ENCODE data around the gene CDSN.

The CDSN gene

DNA sequence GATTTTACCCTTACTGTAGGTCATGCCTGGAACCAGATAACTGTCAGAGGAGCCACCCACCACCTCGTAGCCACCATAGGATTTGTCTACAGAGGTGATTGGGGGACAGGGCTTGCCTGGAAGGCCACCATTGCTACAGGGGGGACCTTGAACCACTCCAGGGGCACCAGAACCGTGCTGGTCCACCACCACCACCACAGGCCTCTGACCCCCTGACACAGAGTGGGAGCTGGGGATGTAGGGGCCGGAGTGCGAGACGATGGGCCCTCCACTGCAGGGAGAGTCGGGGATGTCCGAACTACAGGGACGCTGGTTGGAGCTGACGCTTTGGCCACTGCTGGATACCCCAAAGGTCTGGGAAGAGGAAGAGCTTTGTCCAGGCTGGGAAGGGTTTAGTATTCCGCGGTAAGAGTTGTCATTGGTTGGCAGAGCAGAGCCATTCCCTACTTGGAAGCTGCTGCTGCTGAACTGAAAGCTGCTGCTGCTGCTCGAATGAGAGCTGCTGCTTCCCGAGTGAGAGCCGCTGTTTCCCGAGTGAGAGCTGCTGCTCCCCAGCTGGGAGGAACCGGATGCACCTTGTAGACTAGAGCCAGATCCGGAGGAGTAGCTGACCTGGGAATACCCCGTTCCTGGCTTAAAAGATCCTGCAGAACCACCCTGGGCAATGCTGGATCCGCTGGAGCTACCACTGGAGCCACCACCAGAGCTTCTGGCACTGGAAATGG lies 3.4 kb downstream of the CDSN start:
- no peak for DNase-seq (ENCODE audit: low spot score)

- DNase-seq (ENCODE audit: low spot score) = no peak
Observed at GRCh38 chr6:31115941-31116560, 4.2 kb downstream of the CDSN start.

- DNase-seq (ENCODE audit: low spot score) = peak; percentile 39
Observed at GRCh38 chr6:31114970-31115849, 5.0 kb downstream of the CDSN start.

GRCh38 chr6:31114541-31114878 lies 5.7 kb downstream of the CDSN start, which contains the start of gene PSORS1C1:
PSORS1C1 (plus strand) TSS chr6:31114800; CDS start chr6:31129633, 14,833 bp downstream.
- no peak for DNase-seq (ENCODE audit: low spot score)

GRCh38 chr6:31113861-31114540 lies 6.2 kb downstream of the CDSN start:
- no peak for DNase-seq (ENCODE audit: low spot score)

DNA sequence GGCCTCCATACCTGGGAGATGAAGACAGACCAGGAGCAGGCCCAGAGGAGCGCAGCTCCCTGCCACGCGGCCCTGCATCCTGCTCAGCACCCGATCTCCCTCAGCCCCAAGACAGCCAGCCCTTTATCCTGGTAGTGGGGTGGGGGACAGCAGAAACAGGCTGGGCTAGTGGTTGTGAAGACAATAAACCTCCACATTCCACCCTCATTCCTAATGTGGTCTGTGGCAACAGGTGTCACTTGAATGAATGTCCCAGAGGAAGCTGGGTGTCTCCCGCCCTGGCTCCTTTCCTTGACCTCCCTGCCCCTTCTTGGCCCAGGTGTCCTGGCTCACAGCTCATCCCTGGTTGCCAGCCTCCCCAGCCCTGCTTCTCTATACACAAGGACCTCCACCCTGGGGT lies 7.8 kb downstream of the CDSN start, which contains the start of gene C6orf15:
TSS of gene C6orf15 (minus strand) at position 98 of the 400 bp plus-strand sequence. CDS start at position 78, 20 bp downstream.
- DNase-seq (ENCODE audit: low spot score) = no peak

DNA sequence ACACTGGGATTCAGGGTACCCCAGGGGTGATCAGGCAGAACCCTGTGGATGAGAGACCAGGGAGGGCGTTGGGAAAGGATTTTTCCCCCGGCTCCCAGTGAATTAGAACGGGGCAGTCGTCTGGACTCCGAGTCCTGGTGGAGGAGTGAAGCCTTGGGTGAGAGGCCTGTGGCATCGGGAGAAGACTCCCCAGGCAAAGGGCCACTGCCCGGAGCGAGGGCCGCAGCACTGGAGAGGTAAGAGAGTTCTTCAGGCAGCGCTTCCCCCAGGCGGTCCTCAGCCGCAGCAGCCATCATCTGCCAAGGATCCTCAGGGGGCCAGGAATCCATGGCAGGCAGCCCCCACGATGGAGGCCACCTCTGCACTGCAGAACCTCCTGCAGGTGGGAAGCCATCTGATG lies 8.5 kb downstream of the CDSN start:
- DNase-seq (ENCODE audit: low spot score) = no peak

- no peak for DNase-seq (ENCODE audit: low spot score)
Observed at GRCh38 chr6:31110825-31111582, 9.2 kb downstream of the CDSN start.

GRCh38 chr6:31107052-31107451 lies 13.2 kb downstream of the CDSN start:
- no peak for DNase-seq (ENCODE audit: low spot score)

- no peak for DNase-seq (ENCODE audit: low spot score)
Observed at GRCh38 chr6:31103136-31103535, 17.1 kb downstream of the CDSN start.

DNA sequence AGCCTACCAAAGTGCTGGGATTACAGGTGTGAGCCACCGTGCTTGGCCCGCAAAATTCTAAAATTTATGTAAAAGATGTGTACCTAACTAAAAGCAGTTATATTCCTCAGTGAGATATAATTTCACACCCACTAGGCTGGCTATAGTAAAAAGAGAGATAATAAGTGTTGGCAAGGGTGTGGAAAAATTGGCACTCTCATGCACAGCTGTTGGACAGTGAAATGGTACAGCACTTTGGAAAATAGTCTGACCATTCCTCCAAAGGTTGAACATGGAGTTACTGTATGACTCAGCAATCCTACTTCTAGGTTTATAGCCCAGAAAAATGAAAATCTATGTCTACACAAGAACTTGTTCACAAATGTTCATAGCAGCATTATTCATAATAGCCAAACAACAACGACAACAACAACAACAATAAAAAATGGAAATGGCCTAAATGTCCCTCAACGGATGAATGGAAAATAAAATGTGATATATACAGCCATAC lies 21.8 kb downstream of the CDSN start:
- no peak for DNase-seq (ENCODE audit: low spot score)

GRCh38 chr6:31096656-31097055 lies 23.6 kb downstream of the CDSN start:
- no peak for DNase-seq (ENCODE audit: low spot score)

DNA sequence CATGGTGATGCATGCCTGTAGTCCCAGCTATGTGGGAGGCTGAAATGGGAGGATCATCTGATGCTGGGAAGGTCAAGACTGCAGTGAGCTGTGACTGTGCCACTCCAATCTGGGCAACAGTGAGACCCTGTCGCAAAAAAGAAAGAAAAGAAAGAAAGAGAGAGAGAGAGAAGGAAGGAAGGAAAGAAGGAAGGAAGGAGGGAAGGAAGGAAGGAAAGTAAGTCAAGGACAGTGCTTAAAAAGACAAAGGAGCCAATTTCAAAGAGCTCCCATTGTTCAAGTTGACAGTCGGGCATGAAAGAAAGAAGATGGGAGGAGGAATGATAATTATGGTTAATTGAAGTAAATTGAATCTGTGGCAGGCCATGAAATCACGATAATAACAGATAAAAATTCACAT lies 24.0 kb downstream of the CDSN start:
- no peak for DNase-seq (ENCODE audit: low spot score)

- peak; percentile 96 for DNase-seq (ENCODE audit: low spot score)
Observed at GRCh38 chr6:31094389-31094881, 25.8 kb downstream of the CDSN start.

DNA sequence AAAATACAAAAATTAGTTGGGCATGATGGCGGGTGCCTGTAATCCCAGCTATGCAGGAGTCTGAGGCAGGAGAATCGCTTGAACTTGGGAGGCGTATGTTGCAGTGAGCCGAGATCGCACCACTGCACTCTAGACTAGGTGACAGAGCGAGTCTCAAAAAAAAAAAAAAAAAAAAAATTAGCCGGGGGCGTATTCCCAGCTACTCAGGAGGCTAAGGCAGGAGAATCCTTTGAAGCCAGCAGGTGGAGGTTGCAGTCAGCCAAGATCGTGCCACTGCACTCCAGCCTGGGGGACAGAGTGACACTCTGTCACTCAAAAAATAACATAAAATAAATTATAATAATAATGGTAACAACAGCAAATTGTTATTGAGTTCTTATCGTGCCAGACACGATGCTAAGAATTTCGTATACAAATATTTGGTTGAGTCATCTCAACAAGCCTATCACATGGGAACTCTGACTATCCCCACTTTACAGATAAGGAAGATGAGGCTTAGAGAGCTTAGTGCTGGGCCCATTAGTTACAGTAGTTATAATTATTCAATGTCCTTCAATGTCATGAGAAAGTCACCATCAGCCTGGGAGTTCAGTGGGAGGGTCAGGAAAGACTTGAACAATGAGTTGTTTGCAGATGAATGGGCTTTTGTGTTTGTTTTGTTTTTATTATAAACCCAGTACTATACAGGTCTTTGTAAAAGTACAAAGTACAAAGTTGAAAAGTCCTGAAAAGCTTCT lies 27.3 kb downstream of the CDSN start:
- no peak for DNase-seq (ENCODE audit: low spot score)

DNA sequence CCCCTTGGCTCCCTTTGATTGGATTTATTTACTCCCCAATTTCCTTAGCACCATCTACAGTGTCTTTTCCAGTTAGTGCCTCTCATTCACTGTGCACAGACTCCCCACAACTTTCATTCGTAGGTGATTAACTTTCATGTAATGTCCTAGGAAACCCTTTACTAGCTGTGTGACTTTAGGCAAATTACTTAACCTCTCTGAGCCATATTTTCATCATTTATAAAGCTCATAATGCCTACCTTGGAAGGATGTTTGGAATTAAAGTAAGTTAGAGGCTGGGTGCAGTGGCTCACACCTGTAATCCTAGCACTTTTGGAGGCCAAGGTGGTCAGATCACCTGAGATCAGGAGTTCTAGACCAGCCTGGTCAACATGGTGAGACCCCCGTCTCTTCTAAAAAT lies 28.0 kb downstream of the CDSN start:
- no peak for DNase-seq (ENCODE audit: low spot score)

GRCh38 chr6:31091680-31092079 lies 28.6 kb downstream of the CDSN start:
- DNase-seq (ENCODE audit: low spot score) = no peak

- no peak for DNase-seq (ENCODE audit: low spot score)
Observed at GRCh38 chr6:31090973-31091364, 29.3 kb downstream of the CDSN start.

DNA sequence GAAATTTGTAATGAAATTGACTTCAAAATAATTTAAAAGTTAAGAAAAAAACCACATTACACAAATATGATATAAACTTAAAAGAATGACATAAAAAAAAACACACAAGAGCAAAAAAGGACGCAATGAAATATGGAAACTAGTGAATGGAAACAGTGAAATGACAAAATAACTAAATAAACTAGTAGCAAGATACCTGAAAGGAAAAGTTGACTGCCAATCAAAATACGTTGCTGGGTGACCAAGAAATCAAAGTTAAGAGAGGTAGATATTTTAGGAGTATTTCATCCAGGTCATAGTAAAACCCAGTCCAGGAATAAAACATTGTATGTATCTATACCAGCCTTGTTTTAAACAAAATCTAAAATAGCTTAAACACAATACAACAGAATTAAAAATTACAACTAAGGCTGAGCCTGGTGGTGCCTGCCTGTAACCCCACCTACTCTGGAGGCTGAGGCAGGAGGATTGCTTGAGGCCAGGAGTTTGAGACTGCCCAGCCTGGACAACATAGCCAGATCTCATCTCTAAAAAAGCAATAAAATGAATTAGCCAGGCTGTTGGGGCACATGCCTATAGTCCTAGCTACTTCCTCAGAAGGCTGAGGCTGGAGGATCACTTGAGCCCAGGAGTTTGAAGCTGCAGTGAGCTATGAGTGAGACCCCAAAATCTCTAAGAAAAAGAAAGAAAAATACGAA lies 29.8 kb downstream of the CDSN start:
- no peak for DNase-seq (ENCODE audit: low spot score)
